PC-3 (cell line): ENCODE data around the gene BOLA2B.
"Not testable (repeated sequence)": the region's sequence is repeated elsewhere in the genome, so short reads cannot be mapped to it uniquely, and the experiment has no call there.

ENCODE experiments used
- EZH2phosphoT487 ChIP-seq: fragments of 300-600 bp; sonication (generic); IDR thresholded peaks from 2 replicates; pipeline ENCODE4 v1.6.1; 2018; ENCODE audit warnings: mild to moderate bottlenecking, antibody characterized with exemption, low read length, borderline replicate concordance
- TF ChIP-seq, protein P1 (sequence below): fragments of 300-600 bp; sonication (generic); conservative IDR thresholded peaks from 2 replicates; pipeline ENCODE4 v1.5.1; 2017; ENCODE audit warnings: antibody characterized with exemption, low read depth, mild to moderate bottlenecking, low read length

DNA sequence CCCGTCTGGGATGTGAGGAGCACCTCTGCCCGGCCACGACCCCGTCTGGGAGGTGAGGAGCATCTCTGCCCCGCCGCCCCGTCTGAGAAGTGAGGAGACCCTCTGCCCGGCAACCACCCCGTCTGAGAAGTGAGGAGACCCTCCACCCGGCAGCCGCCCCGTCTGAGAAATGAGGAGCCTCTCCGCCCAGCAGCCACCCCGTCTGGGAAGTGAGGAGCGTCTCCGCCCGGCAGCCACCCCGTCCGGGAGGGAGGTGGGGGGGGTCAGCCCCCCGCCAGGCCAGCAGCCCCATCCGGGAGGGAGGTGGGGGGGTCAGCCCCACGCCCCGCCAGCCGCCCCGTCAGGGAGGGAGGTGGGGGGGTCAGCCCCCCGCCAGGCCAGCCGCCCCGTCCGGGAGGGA lies 24.7 kb downstream of the BOLA2B start:
- TF ChIP-seq, protein P1, sequence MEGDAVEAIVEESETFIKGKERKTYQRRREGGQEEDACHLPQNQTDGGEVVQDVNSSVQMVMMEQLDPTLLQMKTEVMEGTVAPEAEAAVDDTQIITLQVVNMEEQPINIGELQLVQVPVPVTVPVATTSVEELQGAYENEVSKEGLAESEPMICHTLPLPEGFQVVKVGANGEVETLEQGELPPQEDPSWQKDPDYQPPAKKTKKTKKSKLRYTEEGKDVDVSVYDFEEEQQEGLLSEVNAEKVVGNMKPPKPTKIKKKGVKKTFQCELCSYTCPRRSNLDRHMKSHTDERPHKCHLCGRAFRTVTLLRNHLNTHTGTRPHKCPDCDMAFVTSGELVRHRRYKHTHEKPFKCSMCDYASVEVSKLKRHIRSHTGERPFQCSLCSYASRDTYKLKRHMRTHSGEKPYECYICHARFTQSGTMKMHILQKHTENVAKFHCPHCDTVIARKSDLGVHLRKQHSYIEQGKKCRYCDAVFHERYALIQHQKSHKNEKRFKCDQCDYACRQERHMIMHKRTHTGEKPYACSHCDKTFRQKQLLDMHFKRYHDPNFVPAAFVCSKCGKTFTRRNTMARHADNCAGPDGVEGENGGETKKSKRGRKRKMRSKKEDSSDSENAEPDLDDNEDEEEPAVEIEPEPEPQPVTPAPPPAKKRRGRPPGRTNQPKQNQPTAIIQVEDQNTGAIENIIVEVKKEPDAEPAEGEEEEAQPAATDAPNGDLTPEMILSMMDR = not testable (repeated sequence)
- TF ChIP-seq EZH2phosphoT487 = not testable (repeated sequence)
